Measurements from ENCODE around the gene GPR87. TPM values are rescaled to one million over a fixed set of nuclear protein-coding genes. Genes with fewer than 3 reads are reported as not detected.

GPR87 gene
- total RNA-seq, 1 donor from 2014 or later = 15.5 TPM

- H3K36me3 Mint-ChIP-seq (ENCODE audit: low read depth, unreplicated experiment) = peaks cover 3% of the 10 kb centered on the region
- peak overlapping the region; percentile 89 for H3K27ac ChIP-seq (ENCODE audit: low read depth, low read length)
- no peaks in the 10 kb centered on the region for H3K9me3 Mint-ChIP-seq (ENCODE audit: unreplicated experiment)
- DNase-seq (ENCODE audit: low read depth) (peak; percentile 99), FAIRE-seq (peak; percentile 100)
- H3K9me3 ChIP-seq (ENCODE audit: insufficient read depth, low read depth, low read length) = no peaks in the 10 kb centered on the region
- peak overlapping the region; percentile 83 for H3K4me2 ChIP-seq (ENCODE audit: low read length)
- peaks cover 71% of the 10 kb centered on the region for H3K4me1 Mint-ChIP-seq (ENCODE audit: low read depth, unreplicated experiment)
- H4K20me1 ChIP-seq (ENCODE audit: insufficient read depth, low read length) = no peaks in the 10 kb centered on the region
- TF ChIP-seq EZH2 (IDR thresholded peaks at IDR 0.05; ENCODE audit: insufficient read depth, low read length) (no peak), CTCF (IDR thresholded peaks at IDR 0.05; ENCODE audit: insufficient read depth, low read depth, low read length) (no peak)
- H3K27me3 ChIP-seq (ENCODE audit: insufficient read depth, low read length) = no peaks in the 10 kb centered on the region
- H3K4me3 Mint-ChIP-seq (ENCODE audit: unreplicated experiment) = peak overlapping the region; percentile 66
- no peaks in the 10 kb centered on the region for H3K27me3 Mint-ChIP-seq (ENCODE audit: low read depth, unreplicated experiment)
- H3K36me3 ChIP-seq (ENCODE audit: insufficient read depth, low read length) = no peaks in the 10 kb centered on the region
- peak overlapping the region; percentile 52 for H3K9ac ChIP-seq (ENCODE audit: low read length)
- peaks cover 31% of the 10 kb centered on the region for H3K4me1 ChIP-seq (ENCODE audit: insufficient read depth, low read length)
- H3K79me2 ChIP-seq (ENCODE audit: insufficient read depth, low read length) = no peaks in the 10 kb centered on the region
- H2AFZ ChIP-seq (ENCODE audit: low read depth, low read length) = no peak overlapping the region
- H3K4me3 ChIP-seq (ENCODE audit: insufficient read depth, low read depth, low read length) = peak overlapping the region; percentile 46
- peak overlapping the region; percentile 99 for H3K27ac Mint-ChIP-seq (ENCODE audit: unreplicated experiment)
Observed at GRCh38 chr3:151305060-151305774, 11.4 kb downstream of the GPR87 start.

GRCh38 chr3:151303751-151304150 is 12.9 kb downstream of the GPR87 start:
- FAIRE-seq = no peak
- Histone ChIP-seq H3K79me2 (ENCODE audit: insufficient read depth, low read length) (no peaks in the 10 kb centered on the region), H3K36me3 (ENCODE audit: insufficient read depth, low read length) (no peaks in the 10 kb centered on the region), H3K27me3 (ENCODE audit: insufficient read depth, low read length) (no peaks in the 10 kb centered on the region), H3K4me1 (ENCODE audit: insufficient read depth, low read length) (peaks cover 31% of the 10 kb centered on the region), H3K27ac (ENCODE audit: low read depth, low read length) (no peak overlapping the region), H3K9ac (ENCODE audit: low read length) (no peak overlapping the region), H3K4me3 (ENCODE audit: insufficient read depth, low read depth, low read length) (no peak overlapping the region), H3K4me2 (ENCODE audit: low read length) (no peak overlapping the region), H2AFZ (ENCODE audit: low read depth, low read length) (no peak overlapping the region), H4K20me1 (ENCODE audit: insufficient read depth, low read length) (no peaks in the 10 kb centered on the region), H3K9me3 (ENCODE audit: insufficient read depth, low read depth, low read length) (no peaks in the 10 kb centered on the region)
- TF ChIP-seq EZH2 (IDR thresholded peaks at IDR 0.05; ENCODE audit: insufficient read depth, low read length) (no peak), CTCF (IDR thresholded peaks at IDR 0.05; ENCODE audit: insufficient read depth, low read depth, low read length) (no peak)
- Mint-ChIP-seq H3K4me3 (ENCODE audit: unreplicated experiment) (peak overlapping the region; percentile 29), H3K27me3 (ENCODE audit: low read depth, unreplicated experiment) (no peaks in the 10 kb centered on the region), H3K27ac (ENCODE audit: unreplicated experiment) (peak overlapping the region; percentile 55), H3K36me3 (ENCODE audit: low read depth, unreplicated experiment) (peaks cover 3% of the 10 kb centered on the region), H3K4me1 (ENCODE audit: low read depth, unreplicated experiment) (peaks cover 68% of the 10 kb centered on the region), H3K9me3 (ENCODE audit: unreplicated experiment) (no peaks in the 10 kb centered on the region)
- DNase-seq (ENCODE audit: low read depth) = no peak

GRCh38 chr3:151301787-151302186 is 14.8 kb downstream of the GPR87 start:
- peak overlapping the region; percentile 16 for H3K27ac ChIP-seq (ENCODE audit: low read depth, low read length)
- no peak overlapping the region for H3K4me2 ChIP-seq (ENCODE audit: low read length)
- Mint-ChIP-seq H3K4me3 (ENCODE audit: unreplicated experiment) (no peak overlapping the region), H3K27me3 (ENCODE audit: low read depth, unreplicated experiment) (no peaks in the 10 kb centered on the region), H3K9me3 (ENCODE audit: unreplicated experiment) (no peaks in the 10 kb centered on the region), H3K27ac (ENCODE audit: unreplicated experiment) (no peak overlapping the region), H3K4me1 (ENCODE audit: low read depth, unreplicated experiment) (peaks cover 55% of the 10 kb centered on the region), H3K36me3 (ENCODE audit: low read depth, unreplicated experiment) (peaks cover 3% of the 10 kb centered on the region)
- peak; percentile 82 for DNase-seq (ENCODE audit: low read depth)
- peaks cover 25% of the 10 kb centered on the region for H3K4me1 ChIP-seq (ENCODE audit: insufficient read depth, low read length)
- H3K9ac ChIP-seq (ENCODE audit: low read length) = no peak overlapping the region
- no peak overlapping the region for H3K4me3 ChIP-seq (ENCODE audit: insufficient read depth, low read depth, low read length)
- FAIRE-seq = no peak
- no peak overlapping the region for H2AFZ ChIP-seq (ENCODE audit: low read depth, low read length)
- no peaks in the 10 kb centered on the region for H3K9me3 ChIP-seq (ENCODE audit: insufficient read depth, low read depth, low read length)
- no peaks in the 10 kb centered on the region for H4K20me1 ChIP-seq (ENCODE audit: insufficient read depth, low read length)
- H3K36me3 ChIP-seq (ENCODE audit: insufficient read depth, low read length) = no peaks in the 10 kb centered on the region
- no peak for TF ChIP-seq EZH2 (IDR thresholded peaks at IDR 0.05; ENCODE audit: insufficient read depth, low read length)
- no peak for TF ChIP-seq CTCF (IDR thresholded peaks at IDR 0.05; ENCODE audit: insufficient read depth, low read depth, low read length)
- H3K79me2 ChIP-seq (ENCODE audit: insufficient read depth, low read length) = no peaks in the 10 kb centered on the region
- peaks cover 2% of the 10 kb centered on the region for H3K27me3 ChIP-seq (ENCODE audit: insufficient read depth, low read length)

Data from astrocyte (in vitro differentiated cells and primary cell).